NCI-H187 treated with DMSO at 0.1 percent for 48 hours (cell line): Measurements from ENCODE around the gene ZNF217.
"Not testable (repeated sequence)": the region's sequence is repeated elsewhere in the genome, so short reads cannot be mapped to it uniquely, and the experiment has no call there.

Experiments used
- DNase-seq: peaks from one replicate; lab custom pipeline; 2025; lab: John Stamatoyannopoulos, UW

ZNF217 gene

DNA sequence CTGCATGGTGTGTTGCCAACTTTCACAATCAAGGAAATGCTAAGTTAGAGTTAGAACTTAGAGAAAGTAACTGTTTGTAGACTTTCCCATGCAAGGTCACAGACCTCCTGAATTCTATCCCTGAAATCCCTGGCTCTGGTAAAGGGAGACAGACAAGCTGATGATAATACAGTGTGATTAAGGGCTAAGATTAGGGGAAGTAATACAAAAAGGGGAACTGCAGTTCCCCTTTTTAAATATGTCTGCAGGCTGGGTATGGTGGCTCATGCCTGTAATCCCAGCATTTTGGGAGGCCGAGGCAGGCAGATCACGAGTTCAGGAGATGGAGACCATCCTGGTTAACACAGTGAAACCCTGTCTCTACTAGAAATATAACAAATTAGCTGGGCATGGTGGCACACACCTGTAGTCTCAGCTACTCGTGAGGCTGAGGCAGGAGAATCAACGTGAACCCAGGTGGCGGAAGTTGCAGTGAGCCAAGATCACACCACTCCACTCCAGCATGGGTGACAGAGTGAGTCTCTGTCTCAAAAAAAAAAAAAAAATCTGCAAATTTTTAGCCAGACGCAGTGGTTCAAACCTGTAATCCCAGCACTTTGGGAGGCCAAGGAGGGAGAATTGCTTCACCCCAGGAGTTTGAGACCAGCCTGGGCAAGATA, 60.9 kb downstream of the ZNF217 start:
- DNase-seq, result not testable (repeated sequence)

GRCh38 chr20:53530440-53530839, 63.2 kb downstream of the ZNF217 start:
- no peak for DNase-seq

- DNase-seq, result no peak
These were observed 64.0 kb downstream of the ZNF217 start for GRCh38 chr20:53529658-53530057.

- no peak for DNase-seq
These were observed 66.4 kb downstream of the ZNF217 start for GRCh38 chr20:53527196-53527595.

DNA sequence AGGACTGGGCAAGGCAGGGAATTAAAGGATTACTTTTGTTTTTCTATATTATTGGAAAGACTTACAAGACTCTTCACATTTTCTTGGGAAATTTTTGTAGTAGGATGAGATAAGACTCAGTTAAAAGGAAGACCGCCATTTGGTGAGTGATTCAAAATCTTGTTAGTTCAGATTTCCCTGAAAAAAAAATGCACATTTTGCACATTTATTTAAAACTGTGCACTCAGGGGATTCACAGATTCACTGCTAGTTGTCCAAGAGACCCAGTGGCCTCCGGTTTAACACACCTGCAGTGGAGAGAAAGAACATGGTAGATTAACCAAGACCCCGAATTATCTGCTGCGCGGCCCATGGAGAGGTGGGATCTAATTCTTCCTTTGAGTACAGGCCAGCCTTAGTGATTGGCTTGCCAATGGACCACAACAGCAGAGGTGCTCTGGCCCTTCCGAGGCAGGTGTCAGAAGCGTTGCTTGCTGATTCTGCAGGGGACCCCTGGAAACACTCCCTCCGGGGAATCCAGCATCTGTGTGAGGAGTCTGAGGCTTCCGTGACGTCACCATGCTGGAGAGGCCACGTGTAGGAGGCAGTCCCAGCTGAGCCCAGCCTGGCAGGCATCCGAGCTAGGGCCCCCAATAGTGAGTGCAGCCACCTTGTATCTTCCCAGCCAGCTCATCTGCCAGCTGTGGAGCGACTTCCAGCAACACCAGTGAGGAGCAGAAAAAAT, 68.9 kb downstream of the ZNF217 start:
- DNase-seq, result no peak

- DNase-seq, result not testable (repeated sequence)
These were observed 70.0 kb downstream of the ZNF217 start for GRCh38 chr20:53523615-53524014.

- DNase-seq, result no peak
These were observed 70.9 kb downstream of the ZNF217 start for GRCh38 chr20:53522696-53523095.

GRCh38 chr20:53522026-53522425, 71.6 kb downstream of the ZNF217 start:
- DNase-seq, result no peak

GRCh38 chr20:53521421-53521820, 72.2 kb downstream of the ZNF217 start:
- not testable (repeated sequence) for DNase-seq

GRCh38 chr20:53517146-53517545, 76.5 kb downstream of the ZNF217 start:
- no peak for DNase-seq
